ENCODE data around the gene MEAF6. TPM values are rescaled to one million over a fixed set of nuclear protein-coding genes. Genes with fewer than 3 reads are reported as not detected.

MEAF6 gene
- total RNA-seq, 4 donors from 2014 or later: 26.9 to 81.7 (median 54.7) TPM

- no peaks in the 10 kb centered on the region for H3K27me3 ChIP-seq
- DNase-seq: no peak
- no peak overlapping the region for H3K27ac ChIP-seq
- H3K9me3 ChIP-seq: no peaks in the 10 kb centered on the region
- H3K4me3 ChIP-seq: no peak overlapping the region
- no peaks in the 10 kb centered on the region for H3K36me3 ChIP-seq
- TF ChIP-seq POLR2A (IDR thresholded peaks at IDR 0.05) (no peak), CTCF (IDR thresholded peaks at IDR 0.05) (no peak)
- peaks cover 0 to 6% (median 0%) of the 10 kb centered on the region in 4 donors for H3K4me1 ChIP-seq
These were observed 44.5 kb upstream of the MEAF6 start for GRCh38 chr1:37559080-37559479.

- no peak overlapping the region for H3K4me3 ChIP-seq
- no peaks in the 10 kb centered on the region for H3K27me3 ChIP-seq
- H3K9me3 ChIP-seq: no peaks in the 10 kb centered on the region
- no peak overlapping the region for H3K27ac ChIP-seq
- no peak for DNase-seq
- no peaks in the 10 kb centered on the region for H3K36me3 ChIP-seq
- H3K4me1 ChIP-seq: peaks cover 0 to 6% (median under 1%) of the 10 kb centered on the region in 4 donors
- no peak for TF ChIP-seq CTCF (IDR thresholded peaks at IDR 0.05)
- TF ChIP-seq POLR2A (IDR thresholded peaks at IDR 0.05): no peak
These were observed 43.8 kb upstream of the MEAF6 start for GRCh38 chr1:37558411-37558810.

- H3K4me3 ChIP-seq: peak overlapping the region in 2 of 4 donors; percentile 38 to 40
These were observed 42.8 kb upstream of the MEAF6 start for GRCh38 chr1:37557402-37557801.

GRCh38 chr1:37556712-37557196 lies 42.2 kb upstream of the MEAF6 start, which contains the start of gene DNALI1:
Gene DNALI1 (plus strand): TSS chr1:37556940. CDS start chr1:37556995, 55 bp downstream.
- TF ChIP-seq CTCF (IDR thresholded peaks at IDR 0.05): no peak
- Histone ChIP-seq H3K9me3 (no peaks in the 10 kb centered on the region), H3K4me1 (peaks cover 0 to 17% (median 5%) of the 10 kb centered on the region in 4 donors), H3K36me3 (peaks cover 0 to 7% (median 0%) of the 10 kb centered on the region in 3 donors), H3K27me3 (no peaks in the 10 kb centered on the region), H3K4me3 (peak within 1 kb of the TSS in 2 of 4 donors; percentile 38 to 40), H3K27ac (peak within 1 kb of the TSS in 1 of 4 donors; percentile 37)
- DNase-seq: peak; percentile 31 to 87 (median 79)

More at GRCh38 chr1:37557402-37557801, 42.8 kb upstream of the MEAF6 start:
- no peak for DNase-seq
- H3K4me1 ChIP-seq: peaks cover 0 to 15% (median 5%) of the 10 kb centered on the region in 4 donors
- H3K9me3 ChIP-seq: no peaks in the 10 kb centered on the region
- H3K27ac ChIP-seq: peak overlapping the region in 1 of 4 donors; percentile 37
- H3K27me3 ChIP-seq: no peaks in the 10 kb centered on the region
- no peak for TF ChIP-seq POLR2A (IDR thresholded peaks at IDR 0.05)
- no peak for TF ChIP-seq CTCF (IDR thresholded peaks at IDR 0.05)
- peaks cover 0 to under 1% (median 0%) of the 10 kb centered on the region in 3 donors for H3K36me3 ChIP-seq

- Histone ChIP-seq H3K9me3 (no peaks in the 10 kb centered on the region), H3K36me3 (peaks cover 0 to 24% (median 0%) of the 10 kb centered on the region in 3 donors), H3K27me3 (no peaks in the 10 kb centered on the region), H3K4me1 (peaks cover 0 to 17% (median 5%) of the 10 kb centered on the region in 4 donors), H3K4me3 (peak within 1 kb of the TSS; percentile 71 to 94 (median 79)), H3K27ac (peak within 1 kb of the TSS; percentile 81 to 89 (median 84))
- peak; percentile 89 to 97 (median 90) for DNase-seq
- peak; percentile 69 to 82 for TF ChIP-seq POLR2A (IDR thresholded peaks at IDR 0.05)
- no peak for TF ChIP-seq CTCF (IDR thresholded peaks at IDR 0.05)
These were observed 39.6 kb upstream of the MEAF6 start, which contains the start of gene SNIP1 for GRCh38 chr1:37553927-37554808. Gene SNIP1 (minus strand): TSS chr1:37554293. CDS start chr1:37554229, 64 bp downstream.

Measured in Peyer's patch (tissue), 4 donors.